Sigmoid colon (tissue), 4 donors: ENCODE results near the gene CDKAL1.

Experiments used
- CTCF ChIP-seq, 4 experiments: fragments of 450-650 bp in 3 of 4; fragments of 200-600 bp in 1 of 4; IDR thresholded peaks; one replicate each; pipeline ENCODE4 v1.5.1; 2016 to 2019; ENCODE audit warnings: antibody characterized with exemption in 4 of 4, mild to moderate bottlenecking in 3 of 4, moderate library complexity in 2 of 4
- EP300 ChIP-seq, 4 donors: sonication (generic); formaldehyde crosslinking; IDR thresholded peaks; one replicate each; pipeline ENCODE4 v1.6.1; 2017; ENCODE audit warnings: antibody characterized with exemption in 4 of 4
- POLR2A ChIP-seq, 2 donors: fragments of 450-650 bp; IDR thresholded peaks; one replicate each; pipeline ENCODE4 v1.6.1; 2016; ENCODE audit warnings: antibody characterized with exemption in 2 of 2, mild to moderate bottlenecking in 2 of 2, moderate library complexity in 2 of 2
- POLR2AphosphoS5 ChIP-seq, 4 donors: sonication (generic); formaldehyde crosslinking; IDR thresholded peaks; one replicate each; pipeline ENCODE4 v1.6.1; 2017; ENCODE audit warnings: antibody characterized with exemption in 4 of 4

- no peak for TF ChIP-seq CTCF (IDR thresholded peaks at IDR 0.05)
- no peak for TF ChIP-seq EP300 (IDR thresholded peaks at IDR 0.05)
- no peak for TF ChIP-seq POLR2AphosphoS5 (IDR thresholded peaks at IDR 0.05)
- TF ChIP-seq POLR2A (IDR thresholded peaks at IDR 0.05): no peak
Observed at GRCh38 chr6:20915626-20916025, 381.4 kb downstream of the CDKAL1 start.
